Activated CD8-positive, alpha-beta memory T cell treated with anti-CD3 and anti-CD28 coated beads for 36 hours (primary cell): ENCODE data around the gene B9D1. TPM values are rescaled to one million over a fixed set of nuclear protein-coding genes. Genes with fewer than 3 reads are reported as not detected.

Source experiments
- CTCF ChIA-PET: fragments of 350-600 bp; sonication (Branson Sonifier 250); formaldehyde crosslinking; loops from one replicate; lab custom pipeline; 2021; ENCODE audit warnings: antibody characterized with exemption; lab: Charles Lee
- POLR2A ChIA-PET: fragments of 350-600 bp; sonication (Branson Sonifier 250); formaldehyde crosslinking; loops from one replicate; lab custom pipeline; 2021; ENCODE audit warnings: antibody characterized with exemption; lab: Charles Lee
- total RNA-seq, 2 experiments: library from RNA; stranded (reverse); gene quantifications; one replicate each; pipeline ENCODE4 v1.2.3, GENCODE V29; 2021

Gene B9D1
- total RNA-seq, 2 experiments from 2014 or later = 7.5 to 9.2 TPM

DNA sequence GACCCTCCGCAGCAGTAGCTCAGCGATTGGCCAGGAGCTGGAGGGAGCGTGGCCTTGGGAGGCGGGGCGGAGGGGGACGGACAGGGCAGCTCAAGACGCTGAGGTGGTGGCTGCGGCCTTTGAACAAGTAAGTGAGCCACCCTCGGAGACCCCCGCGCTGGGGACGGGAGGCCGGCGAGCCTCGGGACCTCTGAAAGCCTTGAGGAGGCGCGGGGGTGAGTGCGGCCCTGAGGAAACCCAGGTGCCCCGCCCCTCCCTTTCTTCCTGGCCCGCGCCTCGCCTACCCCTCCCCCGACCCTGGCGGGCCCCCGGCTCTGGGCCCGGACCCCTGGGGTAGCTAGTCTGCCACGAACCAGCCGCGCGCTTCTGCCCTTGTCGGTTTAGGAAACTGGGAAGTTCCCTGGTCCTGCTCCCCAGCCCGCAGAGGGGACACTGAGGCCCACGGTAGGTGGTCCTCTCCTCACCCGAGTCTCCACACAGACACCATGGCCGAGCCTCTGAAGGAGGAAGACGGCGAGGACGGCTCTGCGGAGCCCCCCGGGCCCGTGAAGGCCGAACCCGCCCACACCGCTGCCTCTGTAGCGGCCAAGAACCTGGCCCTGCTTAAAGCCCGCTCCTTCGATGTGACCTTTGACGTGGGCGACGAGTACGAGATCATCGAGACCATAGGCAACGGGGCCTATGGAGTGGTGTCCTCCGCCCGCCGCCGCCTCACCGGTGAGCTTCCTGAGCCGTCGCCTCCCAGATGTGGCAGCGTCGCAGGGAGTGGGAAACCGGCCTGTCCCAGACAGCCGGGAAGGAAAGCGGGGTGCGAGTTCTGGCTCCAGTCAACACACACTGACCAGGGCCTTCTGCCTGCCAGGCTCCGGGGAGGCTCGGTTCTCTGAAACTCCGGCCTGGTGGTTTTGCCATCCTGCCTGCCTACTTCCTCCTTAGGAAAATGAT is 16.2 kb upstream of the B9D1 start, which contains the start of gene MAPK7:
TSS of gene MAPK7 (plus strand) at position 83 of the 945 bp plus-strand sequence. CDS start at position 486, 403 bp downstream.
- ChIA-PET POLR2A (interaction anchor here (0.7 to 1.5 kb wide), 4 partner anchors 8 to 366 kb away, joined by 3 to 9 read pairs (median 5); partner anchors contain the start of gene B9D1), CTCF (interaction anchor here (0.6 to 3.1 kb wide), 5 partner anchors 14 to 403 kb away, joined by 3 to 26 read pairs (median 5); partner anchors contain the start of gene B9D1)

DNA sequence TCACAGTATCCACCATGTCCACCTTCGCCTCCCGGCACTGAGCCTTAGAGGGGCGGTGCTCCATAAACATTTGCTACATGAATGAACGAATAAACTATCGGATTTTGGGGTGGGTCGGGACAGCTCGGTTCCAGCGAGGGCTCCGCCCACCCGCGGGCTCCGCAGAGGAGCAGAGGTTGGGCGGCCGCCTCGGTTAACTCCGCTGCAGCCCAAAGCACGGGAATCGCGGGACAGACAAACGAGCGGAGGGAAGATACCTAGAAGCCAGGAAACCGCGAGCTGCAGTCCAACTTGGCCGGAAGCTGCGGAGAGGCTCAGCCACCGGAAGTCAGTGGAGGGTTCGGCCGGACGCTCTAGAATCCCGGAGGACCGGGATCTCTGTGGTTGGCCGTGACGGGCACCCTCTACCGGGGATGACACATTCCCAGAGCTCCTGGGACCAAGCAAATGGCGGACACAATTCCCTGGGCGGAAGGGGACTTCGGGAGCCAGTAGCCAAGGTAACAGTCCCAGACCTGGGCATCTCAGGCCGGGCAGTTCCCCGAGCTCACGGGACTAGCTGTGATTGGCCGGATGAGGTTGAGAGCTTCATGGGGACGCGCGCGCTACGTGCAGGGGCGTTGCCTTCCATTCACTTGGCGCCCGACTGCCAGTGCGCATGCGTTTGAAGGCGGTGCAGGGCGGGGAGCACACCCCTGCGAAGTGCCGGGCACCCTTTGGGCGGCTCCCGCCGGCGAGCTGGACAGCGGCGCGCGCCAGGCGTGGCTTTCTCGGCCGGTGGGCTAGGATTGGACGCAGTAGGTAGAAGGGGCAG is 15.3 kb upstream of the B9D1 start:
- POLR2A ChIA-PET = interaction anchor here (0.6 to 1.5 kb wide), 4 partner anchors 8 to 1391 kb away, joined by 3 to 9 read pairs (median 6); partner anchors contain the start of gene B9D1
- CTCF ChIA-PET = interaction anchor here (0.6 to 3.1 kb wide), 5 partner anchors 13 to 404 kb away, joined by 3 to 26 read pairs (median 5); partner anchors contain the start of gene B9D1

DNA sequence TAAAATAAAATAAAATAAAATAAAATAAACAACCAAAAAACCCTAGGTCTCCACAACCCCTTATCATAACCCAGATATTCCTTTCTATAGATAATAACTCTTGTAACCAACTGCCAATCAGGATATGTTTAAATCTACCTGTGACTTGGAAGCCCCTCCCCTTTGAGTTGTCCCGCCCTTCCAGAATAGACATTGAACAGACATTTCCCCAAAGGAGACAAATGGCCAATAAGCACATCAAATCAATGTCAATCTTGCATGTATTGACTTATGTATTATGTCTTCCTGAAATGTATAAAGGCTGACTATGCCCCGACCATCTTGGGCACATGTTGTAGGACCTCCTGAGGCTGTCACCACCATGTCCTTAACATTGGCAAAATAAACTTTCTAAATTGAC is 14.3 kb upstream of the B9D1 start:
- CTCF ChIA-PET = interaction anchor here (0.6 to 3.1 kb wide), 2 partner anchors 14 to 156 kb away, joined by 4 to 26 read pairs; partner anchors contain the start of gene B9D1
- POLR2A ChIA-PET = interaction anchor here (1.5 kb wide), 1 partner anchor 14 kb away, joined by 9 read pairs; the partner anchor contains the start of gene B9D1

DNA sequence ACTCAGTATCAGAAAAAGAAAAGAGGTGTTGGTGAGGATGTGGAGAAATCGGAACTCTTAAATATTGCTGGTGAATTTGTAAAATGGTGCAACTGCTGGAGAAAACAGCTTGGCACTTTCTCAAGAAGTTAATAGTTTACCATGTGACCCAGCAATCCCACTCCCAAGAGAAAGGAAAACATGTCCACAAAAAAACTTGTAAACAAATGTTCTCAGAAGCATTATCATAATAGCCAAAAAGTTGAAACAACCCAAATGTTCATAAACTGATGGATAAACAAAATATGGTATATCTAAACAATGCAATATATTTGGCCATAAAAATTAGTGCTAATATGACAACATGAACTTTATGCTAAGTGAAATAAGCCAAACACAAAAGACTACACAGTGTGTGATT is 13.2 kb upstream of the B9D1 start:
- CTCF ChIA-PET = interaction anchor here (2.7 kb wide), 1 partner anchor 13 kb away, joined by 11 read pairs; the partner anchor contains the start of gene B9D1

DNA sequence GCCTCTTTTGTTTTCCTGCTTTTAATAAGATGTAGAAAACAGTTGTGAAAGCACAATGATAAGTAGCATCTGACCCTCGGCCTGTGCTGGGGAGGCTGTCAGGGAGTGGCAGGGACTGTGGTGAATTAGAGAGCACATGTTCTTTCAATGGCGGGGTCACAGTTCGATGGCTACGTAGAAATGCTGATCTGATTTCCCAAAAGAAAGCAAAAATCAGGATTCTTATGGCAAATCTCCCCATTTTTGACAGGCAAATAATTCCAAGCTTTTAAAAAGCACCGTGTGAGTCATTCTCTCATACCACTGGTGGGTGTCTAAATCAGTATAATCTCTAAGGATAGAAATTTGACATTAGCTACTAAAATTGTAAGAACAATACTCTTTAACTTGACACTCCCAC is 11.6 kb upstream of the B9D1 start:
- ChIA-PET POLR2A (no interaction called here), CTCF (interaction anchor here (1.5 to 2.7 kb wide), 2 partner anchors 11 to 73 kb away, joined by 4 to 11 read pairs; partner anchors contain the start of gene B9D1)

More for the DNA sequence above, 13.2 kb upstream of the B9D1 start:
- POLR2A ChIA-PET = no interaction called here

DNA sequence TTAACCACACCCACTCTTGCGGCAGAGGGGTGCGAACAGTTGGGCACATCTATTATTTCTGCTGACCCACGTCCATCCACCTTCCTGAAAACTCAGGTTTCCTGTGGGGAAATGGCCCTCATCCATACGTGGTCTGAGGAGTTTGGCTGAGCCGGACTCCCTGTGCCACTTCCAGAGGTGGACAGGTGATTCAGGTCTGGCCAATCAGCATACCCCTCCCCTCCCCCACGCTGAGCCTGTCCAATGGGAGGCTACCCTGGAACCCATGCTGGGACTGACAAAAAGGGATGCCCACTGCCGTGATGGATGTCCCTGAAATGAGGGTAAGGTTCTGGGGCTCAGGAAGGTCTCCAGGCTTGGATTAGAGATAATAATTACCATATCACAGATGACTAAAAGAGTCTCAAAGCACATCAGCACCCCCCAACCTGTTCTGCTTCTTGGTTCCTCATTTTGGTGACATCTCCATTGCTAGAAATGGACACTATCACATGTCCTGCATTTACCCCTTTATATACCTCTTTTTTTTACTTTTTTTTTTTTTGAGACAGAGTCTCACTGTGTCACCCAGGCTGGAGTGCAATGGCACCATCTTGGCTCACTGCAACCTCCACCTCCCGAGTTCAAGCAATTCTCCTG is 10.5 kb upstream of the B9D1 start:
- ChIA-PET CTCF (interaction anchor here (1.3 to 2.7 kb wide), 2 partner anchors 10 kb away, joined by 6 to 11 read pairs; partner anchors contain the start of gene B9D1), POLR2A (no interaction called here)

DNA sequence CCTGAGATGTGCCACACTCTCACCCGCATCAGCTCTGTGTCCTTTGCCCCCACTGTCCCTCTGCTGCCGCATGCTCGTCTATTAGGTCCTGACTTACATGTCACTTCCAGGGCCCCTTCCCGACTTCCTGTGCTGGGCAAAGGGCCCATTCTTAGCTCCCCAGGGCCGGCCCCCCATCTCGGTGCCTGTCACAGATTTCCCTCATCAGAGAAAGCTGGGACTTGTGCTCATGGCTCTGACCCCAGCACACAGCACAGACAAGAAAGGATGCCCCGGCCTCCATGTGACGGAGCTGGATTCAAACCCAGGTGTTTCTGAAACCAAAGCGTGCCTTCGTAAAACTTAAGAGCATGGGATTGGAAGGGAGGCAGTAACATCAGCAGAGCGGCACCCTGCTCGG is 9.9 kb upstream of the B9D1 start:
- CTCF ChIA-PET = interaction anchor here (1.3 kb wide), 1 partner anchor 10 kb away, joined by 6 read pairs; the partner anchor contains the start of gene B9D1
- POLR2A ChIA-PET = no interaction called here

DNA sequence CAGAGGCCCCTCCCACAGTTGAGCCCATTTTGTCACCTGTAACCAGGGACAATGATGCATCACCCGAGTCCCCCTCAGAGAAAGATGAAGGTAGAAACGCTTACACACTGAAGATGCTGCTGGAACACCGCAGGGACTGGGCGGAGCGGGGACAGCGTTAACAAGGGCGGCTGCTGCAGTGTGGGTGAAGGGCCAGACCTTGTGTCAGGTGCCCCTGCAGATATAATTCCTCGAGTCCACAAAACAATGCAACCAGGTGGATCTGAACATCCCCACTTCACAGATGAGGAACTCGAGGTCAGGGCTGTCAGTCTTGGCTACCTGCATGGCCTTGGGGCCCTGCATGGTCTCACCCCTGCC is 9.5 kb upstream of the B9D1 start:
- ChIA-PET CTCF (interaction anchor here (1.3 kb wide), 1 partner anchor 9 kb away, joined by 6 read pairs; the partner anchor contains the start of gene B9D1), POLR2A (no interaction called here)

DNA sequence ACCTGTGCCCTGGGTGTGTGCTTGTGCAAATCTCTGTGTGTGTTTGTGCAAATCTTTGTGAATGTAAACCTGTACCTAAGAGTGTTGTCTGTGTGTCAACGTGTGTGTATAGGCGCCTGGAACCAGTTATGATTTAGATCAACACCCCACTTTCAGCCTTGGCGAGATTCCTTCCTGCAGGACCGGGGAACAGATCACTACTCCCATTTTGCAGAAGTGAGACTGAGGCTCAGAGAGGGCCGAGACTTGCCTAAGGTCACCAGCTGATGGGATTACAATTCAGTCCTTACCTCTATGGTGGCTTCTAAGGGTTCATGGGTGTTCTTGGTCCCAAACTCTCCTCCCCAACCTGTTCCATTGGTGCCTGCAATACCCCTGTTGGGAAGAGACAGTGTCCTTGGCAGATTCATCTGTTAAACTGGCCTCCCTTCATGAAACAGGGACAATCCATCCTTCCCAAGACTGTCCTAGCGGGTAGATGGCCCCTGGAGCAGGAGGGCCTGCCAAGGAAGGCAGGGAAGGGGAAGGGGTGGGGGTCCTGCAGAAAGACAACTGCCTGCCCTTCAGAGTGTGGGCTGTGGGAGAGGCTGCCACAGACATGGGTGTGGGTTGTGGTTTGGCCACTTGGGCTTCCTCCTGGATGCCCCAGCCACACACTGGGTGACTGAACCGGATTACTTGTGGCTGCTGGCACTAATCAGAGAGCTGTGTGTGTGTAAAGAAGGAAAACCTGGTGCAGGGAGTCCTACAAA is 8.9 kb upstream of the B9D1 start:
- POLR2A ChIA-PET = no interaction called here

DNA sequence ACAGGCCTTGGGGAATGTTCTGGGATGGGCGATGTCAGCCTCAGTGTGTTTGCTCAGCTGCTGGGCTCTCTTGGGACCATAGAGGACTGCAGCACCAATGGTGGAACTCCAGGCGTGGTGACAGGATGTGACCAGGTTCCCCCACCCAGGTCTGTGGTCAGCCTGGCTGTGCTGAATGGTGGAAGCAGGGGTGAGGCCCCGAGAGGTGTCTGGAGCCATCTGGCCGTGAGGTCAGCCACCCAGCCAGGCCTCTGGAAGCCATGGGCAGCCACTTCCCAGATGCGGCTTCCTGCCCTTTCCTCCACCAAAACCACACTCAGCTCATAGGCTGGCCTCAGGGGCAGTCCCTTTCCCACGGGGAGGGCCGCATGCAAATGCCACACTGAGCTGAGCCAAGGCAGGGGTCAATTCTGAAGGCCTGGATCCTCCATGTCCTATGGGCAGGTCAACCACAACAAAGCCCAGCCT is 8.0 kb upstream of the B9D1 start:
- ChIA-PET POLR2A (no interaction called here), CTCF (interaction anchor here (0.7 to 1.5 kb wide), 2 partner anchors 8 to 77 kb away, joined by 3 to 4 read pairs; partner anchors contain the start of gene B9D1)

More for the DNA sequence above, 8.9 kb upstream of the B9D1 start:
- CTCF ChIA-PET = interaction anchor here (1.3 to 1.5 kb wide), 2 partner anchors 9 to 76 kb away, joined by 4 to 6 read pairs; partner anchors contain the start of gene B9D1

DNA sequence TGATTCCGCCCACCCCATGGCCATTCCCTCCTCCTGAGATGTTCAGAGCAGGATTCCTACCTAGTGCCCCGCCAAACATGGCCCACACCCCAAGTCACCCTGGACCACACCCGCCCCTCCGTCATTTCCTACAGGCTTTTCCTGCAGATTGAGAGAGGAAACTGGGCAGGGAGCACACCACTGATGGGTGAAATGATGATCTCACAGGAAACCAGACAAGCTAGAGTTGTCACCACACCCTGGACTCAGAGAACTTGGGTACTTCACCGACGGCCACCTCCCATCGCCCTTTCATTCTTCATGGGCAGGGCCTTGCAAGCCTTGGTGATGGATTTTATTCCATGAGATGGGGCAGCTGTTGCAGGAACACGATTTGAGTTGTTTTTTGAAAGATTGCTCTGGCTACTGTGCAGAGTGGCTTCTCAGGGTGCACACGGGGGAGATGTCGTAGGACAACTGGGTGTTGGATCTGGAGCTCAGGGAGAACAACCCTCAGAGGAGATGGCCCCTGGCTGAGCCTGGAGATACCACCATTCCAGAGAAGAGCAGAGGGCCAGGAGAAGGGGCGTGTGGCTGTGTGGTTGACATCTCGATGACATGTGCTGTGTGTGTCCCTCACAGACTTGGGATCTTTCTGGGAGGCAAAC is 7.4 kb upstream of the B9D1 start:
- CTCF ChIA-PET = interaction anchor here (0.7 to 1.5 kb wide), 3 partner anchors 8 to 396 kb away, joined by 3 to 4 read pairs (median 3); partner anchors contain the start of gene B9D1
- POLR2A ChIA-PET = no interaction called here

DNA sequence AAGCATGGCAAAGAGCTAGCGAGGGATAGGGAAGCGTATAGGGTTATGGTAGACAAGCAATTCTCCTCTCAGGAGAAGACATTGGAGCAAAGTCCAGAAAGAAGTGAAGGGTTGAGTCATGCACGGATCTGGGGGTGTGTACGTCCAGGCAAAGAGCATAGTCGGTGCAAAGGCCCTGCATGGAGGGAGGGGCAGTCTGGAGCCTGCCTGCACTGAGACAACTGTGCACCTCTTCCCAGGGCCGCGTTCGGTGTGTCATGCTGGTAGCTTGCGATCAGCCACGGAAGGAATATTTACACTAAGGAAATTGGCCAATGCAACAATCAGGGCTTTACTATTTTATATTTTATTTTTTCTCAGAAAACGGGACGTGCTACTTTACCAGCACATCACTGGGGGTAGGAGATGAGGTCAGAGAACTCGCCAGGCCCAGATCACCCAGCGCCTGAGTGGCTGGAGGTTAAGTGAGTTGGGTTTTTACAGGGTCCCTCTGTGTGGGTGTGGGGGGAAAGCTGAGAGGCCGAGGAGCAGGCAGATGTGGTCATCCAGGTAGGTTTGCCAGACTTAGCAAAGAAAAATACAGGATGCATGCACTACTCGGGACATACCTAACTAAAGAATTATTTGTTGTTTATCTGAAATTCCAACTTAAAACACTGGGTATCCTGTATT is 6.7 kb upstream of the B9D1 start:
- ChIA-PET CTCF (interaction anchor here (1.1 kb wide), 1 partner anchor 397 kb away, joined by 3 read pairs; no protein-coding TSS in a partner anchor), POLR2A (no interaction called here)

DNA sequence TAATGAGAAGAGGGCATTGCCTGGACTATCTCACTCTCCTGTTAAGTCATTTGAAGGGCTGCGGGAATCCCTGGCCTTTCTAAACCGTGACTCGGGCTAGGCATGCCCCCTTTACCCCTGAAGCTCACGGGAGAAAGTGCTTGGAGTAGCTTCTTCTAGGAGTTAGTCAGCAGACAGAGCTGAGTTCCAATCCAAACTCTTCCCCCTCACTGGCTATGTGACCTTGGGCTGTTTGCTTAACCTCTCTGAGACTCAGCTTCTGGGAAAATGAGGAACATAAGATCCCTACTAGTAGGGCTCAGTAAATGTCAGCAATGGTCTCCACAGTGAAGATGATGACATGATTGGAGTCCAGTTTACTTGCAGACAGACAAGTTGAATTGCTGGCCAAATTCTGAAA is 5.7 kb upstream of the B9D1 start:
- ChIA-PET POLR2A (no interaction called here), CTCF (no interaction called here)

DNA sequence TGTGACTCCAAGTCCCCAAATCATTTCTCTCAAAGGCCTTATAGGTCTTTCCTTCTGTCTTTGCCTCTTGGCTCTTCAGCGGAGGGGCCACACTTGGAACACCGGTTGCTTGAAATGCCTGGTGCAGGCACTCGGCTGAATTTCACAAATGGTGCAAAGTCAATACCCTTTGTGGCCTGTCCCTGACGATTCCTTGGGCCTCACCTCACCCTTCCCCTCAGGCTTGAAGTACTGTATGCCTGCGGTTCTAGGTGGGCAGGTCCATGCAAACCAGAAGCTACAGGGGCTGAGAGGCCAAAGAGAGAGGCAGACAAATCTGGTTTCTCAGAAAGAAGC is 4.1 kb upstream of the B9D1 start:
- POLR2A ChIA-PET = no interaction called here
- CTCF ChIA-PET = interaction anchor here (0.8 to 5.5 kb wide), 4 partner anchors 61 to 395 kb away, joined by 3 to 63 read pairs (median 3); no protein-coding TSS in a partner anchor

DNA sequence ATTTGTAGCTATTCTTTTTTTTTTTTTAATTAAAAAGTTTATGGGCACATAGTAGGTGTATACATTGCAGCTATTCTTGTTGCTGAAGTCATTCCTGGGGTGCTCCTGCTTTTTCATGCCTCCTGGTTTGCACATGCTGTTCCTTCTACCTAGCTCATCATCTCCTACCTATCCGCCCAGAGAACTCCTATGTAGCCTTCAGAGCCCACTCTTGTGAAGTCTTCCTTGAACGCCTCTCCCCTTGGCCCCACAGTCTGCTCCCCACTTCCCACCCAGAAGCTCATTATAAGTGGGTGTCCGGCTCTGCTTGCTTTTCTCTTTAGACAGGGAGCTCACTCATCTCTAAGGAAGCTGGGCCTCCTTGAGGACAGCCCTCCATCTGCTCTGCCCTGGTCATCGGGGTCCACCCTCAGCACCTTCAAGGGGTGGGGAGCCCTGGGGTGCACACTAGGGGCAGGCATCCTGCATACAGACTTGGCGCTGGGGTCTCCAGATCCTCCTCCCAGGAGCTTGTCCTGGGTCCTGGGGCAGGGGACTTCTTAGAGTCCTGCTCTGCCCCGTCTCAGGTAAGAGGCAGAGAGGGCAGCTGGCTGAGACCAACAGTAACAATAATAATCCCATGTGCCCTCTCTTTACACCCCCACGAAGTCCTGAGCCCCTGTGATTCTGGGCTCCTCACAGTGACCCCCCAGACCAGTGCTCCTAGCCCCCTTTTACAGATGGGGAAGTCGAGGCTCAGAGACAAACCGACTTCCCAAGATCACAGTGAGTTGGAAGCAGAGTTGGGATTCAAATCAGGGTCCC is 3.5 kb upstream of the B9D1 start:
- POLR2A ChIA-PET = interaction anchor here (0.5 kb wide), 1 partner anchor 72 kb away, joined by 8 read pairs; no protein-coding TSS in a partner anchor
- CTCF ChIA-PET = interaction anchor here (0.8 to 5.5 kb wide), 4 partner anchors 62 to 396 kb away, joined by 3 to 63 read pairs (median 3); no protein-coding TSS in a partner anchor
